Activated CD8-positive, alpha-beta T cell treated with anti-CD3 and anti-CD28 coated beads, Interleukin-2, amount 10 ng/mL, durations not matched to agents 7 days and 5 days (primary cell): ENCODE measurements around the gene GKN2. TPM values are rescaled to one million over a fixed set of nuclear protein-coding genes. Genes with fewer than 3 reads are reported as not detected.

Experiments used
- ATAC-seq: fragments of 150-1000 bp; cut with Tn5 transposase; one replicate; pipeline ENCODE4 v1.10.0; 2021; ENCODE audit warnings: moderate library complexity
- CTCF ChIA-PET: fragments of 350-600 bp; sonication (Branson Sonifier 250); formaldehyde crosslinking; loops from one replicate; lab custom pipeline; 2021; ENCODE audit warnings: antibody characterized with exemption; lab: Charles Lee
- POLR2A ChIA-PET: fragments of 350-600 bp; sonication (Branson Sonifier 250); formaldehyde crosslinking; loops from one replicate; lab custom pipeline; 2021; ENCODE audit warnings: antibody characterized with exemption; lab: Charles Lee
- DNase-seq: peaks from one replicate; pipeline ENCODE4 v3.0.0-alpha.2; 2020
- H3K27ac Mint-ChIP-seq: one replicate; pipeline ENCODE4 v1.8.0; 2021; ENCODE audit warnings: mild to moderate bottlenecking, mixed read lengths
- H3K27me3 Mint-ChIP-seq: one replicate; pipeline ENCODE4 v1.8.0; 2021; ENCODE audit warnings: low read depth, mixed read lengths
- H3K36me3 Mint-ChIP-seq: one replicate; pipeline ENCODE4 v1.8.0; 2021; ENCODE audit warnings: low read depth, mixed read lengths
- H3K4me1 Mint-ChIP-seq: one replicate; pipeline ENCODE4 v1.8.0; 2021; ENCODE audit warnings: low read depth, mixed read lengths
- H3K4me3 Mint-ChIP-seq: one replicate; pipeline ENCODE4 v1.8.0; 2021; ENCODE audit warnings: mild to moderate bottlenecking, mixed read lengths
- H3K9me3 Mint-ChIP-seq: one replicate; pipeline ENCODE4 v1.8.0; 2022; ENCODE audit warnings: mixed read lengths; ENCODE audit not compliant: insufficient read depth
- total RNA-seq, 2 experiments: library from RNA; stranded (reverse); gene quantifications; one replicate each; pipeline ENCODE4 v1.2.3, GENCODE V29; 2021

GKN2 gene
- total RNA-seq, 2 experiments from 2014 or later = not detected

DNA sequence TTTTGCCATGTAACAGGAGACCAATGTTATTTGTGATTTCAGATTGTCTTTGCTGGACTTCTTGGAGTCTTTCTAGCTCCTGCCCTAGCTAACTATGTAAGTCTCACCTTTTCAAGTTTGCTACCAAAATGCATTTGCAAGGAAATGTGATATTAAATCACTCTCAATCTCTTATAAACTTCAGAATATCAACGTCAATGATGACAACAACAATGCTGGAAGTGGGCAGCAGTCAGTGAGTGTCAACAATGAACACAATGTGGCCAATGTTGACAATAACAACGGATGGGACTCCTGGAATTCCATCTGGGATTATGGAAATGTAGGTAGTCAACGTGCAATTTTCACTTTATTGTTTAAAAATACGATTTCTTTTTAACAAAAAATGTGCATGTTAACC, 24.8 kb upstream of the GKN2 start:
- Mint-ChIP-seq H3K4me1 (peaks cover 3% of the 10 kb centered on the region), H3K4me3 (no peak overlapping the region), H3K36me3 (no peaks in the 10 kb centered on the region), H3K9me3 (no peaks in the 10 kb centered on the region), H3K27me3 (peaks cover 49% of the 10 kb centered on the region), H3K27ac (no peak overlapping the region)
- ChIA-PET POLR2A (no interaction called here), CTCF (no interaction called here)
- DNase-seq (no peak), ATAC-seq (no peak)

DNA sequence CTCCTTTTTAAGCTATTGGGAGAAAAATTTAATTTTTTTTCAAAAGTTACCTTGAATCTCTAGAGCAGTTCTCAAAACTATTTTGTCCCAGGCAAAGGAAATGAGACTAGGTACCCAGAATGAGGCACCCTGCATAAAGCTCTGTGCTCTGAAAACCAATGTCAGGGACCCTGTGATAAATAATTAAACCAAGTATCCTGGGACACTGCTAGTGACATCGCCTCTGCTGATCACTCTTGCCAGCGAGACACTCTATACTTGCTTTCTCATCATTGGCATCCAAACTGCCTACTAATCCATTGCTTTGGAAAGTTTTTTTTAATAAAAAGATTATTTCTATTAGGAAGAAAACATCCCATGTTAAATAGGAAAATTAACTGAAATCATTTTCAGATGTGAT, 23.2 kb upstream of the GKN2 start:
- Mint-ChIP-seq H3K9me3 (no peaks in the 10 kb centered on the region), H3K4me3 (no peak overlapping the region), H3K27ac (no peak overlapping the region), H3K4me1 (peaks cover 3% of the 10 kb centered on the region), H3K27me3 (peaks cover 44% of the 10 kb centered on the region), H3K36me3 (no peaks in the 10 kb centered on the region)
- POLR2A ChIA-PET = interaction anchor here (0.5 kb wide), 1 partner anchor 21 kb away, joined by 6 read pairs; no protein-coding TSS in a partner anchor
- DNase-seq (no peak), ATAC-seq (no peak)
- CTCF ChIA-PET = interaction anchor here (1.2 to 1.3 kb wide), 2 partner anchors 32 to 37 kb away, joined by 3 to 4 read pairs; no protein-coding TSS in a partner anchor

DNA sequence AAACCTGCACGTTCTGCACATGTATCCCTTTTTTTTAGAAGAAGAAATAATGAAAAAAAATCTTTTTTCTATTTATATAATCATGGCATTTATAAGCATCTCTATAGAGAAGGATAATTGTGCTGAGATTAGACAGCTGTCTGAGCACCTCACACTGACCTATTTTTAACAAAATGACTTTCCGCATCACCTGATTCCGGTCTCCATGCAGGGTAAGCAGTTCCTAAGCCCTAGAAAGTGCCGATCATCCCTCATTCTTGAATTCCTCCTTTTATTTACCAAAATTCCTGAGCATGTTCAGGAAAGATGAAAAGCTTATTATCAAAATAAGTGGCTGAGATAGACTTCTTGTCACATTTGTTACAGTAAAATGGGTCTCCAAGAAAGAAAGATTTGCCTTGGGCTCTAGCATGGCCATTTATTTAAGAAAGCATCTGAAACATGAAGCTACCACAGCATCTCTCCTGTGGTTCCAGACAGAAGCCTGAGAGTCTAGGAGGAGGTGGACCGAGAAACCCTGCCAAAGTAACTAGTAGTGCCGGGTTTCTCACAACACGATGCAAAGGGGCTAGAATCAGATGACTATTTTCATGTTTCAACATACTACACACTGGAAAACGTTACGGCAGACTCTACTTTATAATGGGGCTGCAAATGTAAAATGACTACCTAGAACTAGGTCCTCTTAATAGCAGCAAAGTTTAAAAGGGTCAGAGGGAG, 22.4 kb upstream of the GKN2 start:
- Mint-ChIP-seq H3K4me1 (peaks cover 3% of the 10 kb centered on the region), H3K36me3 (no peaks in the 10 kb centered on the region), H3K27me3 (peaks cover 41% of the 10 kb centered on the region), H3K4me3 (no peak overlapping the region), H3K27ac (no peak overlapping the region), H3K9me3 (no peaks in the 10 kb centered on the region)
- CTCF ChIA-PET = interaction anchor here (1.2 to 1.3 kb wide), 3 partner anchors 31 to 37 kb away, joined by 3 to 4 read pairs (median 3); no protein-coding TSS in a partner anchor
- POLR2A ChIA-PET = interaction anchor here (0.5 kb wide), 1 partner anchor 21 kb away, joined by 6 read pairs; no protein-coding TSS in a partner anchor
- ATAC-seq (no peak), DNase-seq (no peak)

DNA sequence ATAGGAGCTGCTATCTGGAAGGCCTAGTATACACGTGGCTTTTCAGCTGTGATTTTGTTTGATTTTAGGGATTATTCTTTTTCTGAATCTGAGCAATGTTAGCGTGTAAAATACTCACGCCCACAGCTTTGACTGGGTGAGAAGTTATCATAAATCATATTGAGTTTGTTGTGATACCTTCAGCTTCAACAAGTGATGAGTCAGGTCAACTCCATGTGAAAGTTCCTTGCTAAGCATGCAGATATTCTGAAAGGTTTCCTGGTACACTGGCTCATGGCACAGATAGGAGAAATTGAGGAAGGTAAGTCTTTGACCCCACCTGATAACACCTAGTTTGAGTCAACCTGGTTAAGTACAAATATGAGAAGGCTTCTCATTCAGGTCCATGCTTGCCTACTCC, 21.6 kb upstream of the GKN2 start, which contains the start of gene GKN1:
GKN1 (plus strand) TSS at position 386 of the 400 bp plus-strand sequence. CDS start 42 bp downstream, outside the sequence.
- H3K4me3 Mint-ChIP-seq = no peak within 1 kb of the TSS
- DNase-seq (no peak), ATAC-seq (no peak)
- peaks cover 36% of the 10 kb centered on the region for H3K27me3 Mint-ChIP-seq
- ChIA-PET POLR2A (no interaction called here), CTCF (interaction anchor here (0.7 to 1.2 kb wide), 2 partner anchors 31 to 387 kb away, joined by 3 read pairs; no protein-coding TSS in a partner anchor)
- H3K27ac Mint-ChIP-seq = no peak within 1 kb of the TSS
- peaks cover 3% of the 10 kb centered on the region for H3K4me1 Mint-ChIP-seq
- H3K36me3 Mint-ChIP-seq = no peaks in the 10 kb centered on the region
- no peaks in the 10 kb centered on the region for H3K9me3 Mint-ChIP-seq

DNA sequence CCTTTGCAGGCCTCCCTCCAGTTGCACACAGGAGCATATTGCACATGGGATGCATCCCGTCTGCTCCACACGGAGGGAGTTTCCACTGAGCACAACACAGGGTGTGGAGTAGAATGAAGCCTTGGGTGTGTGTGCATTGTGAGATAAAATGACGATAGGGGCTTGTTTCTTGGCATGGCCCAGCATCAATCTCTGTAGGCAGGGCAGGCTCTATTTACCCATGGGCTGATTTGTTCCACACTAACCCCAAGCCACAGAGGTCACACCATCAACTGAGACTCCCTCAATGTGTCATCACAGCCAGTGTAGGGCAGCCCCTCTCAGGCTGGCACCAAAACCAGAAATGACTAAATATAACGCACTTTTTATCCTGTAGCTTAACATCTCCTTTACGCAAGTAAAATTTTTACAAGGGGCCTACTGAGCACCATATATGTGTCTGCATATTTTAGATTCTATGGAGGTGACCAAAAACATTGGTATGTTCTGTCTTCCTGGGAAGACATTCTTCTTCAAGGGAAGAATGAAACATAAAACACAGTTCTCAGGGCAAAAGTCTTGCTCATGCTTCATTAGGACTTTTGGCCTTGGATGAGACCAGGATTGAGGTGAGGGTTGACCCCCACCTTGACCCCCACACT, 19.0 kb upstream of the GKN2 start:
- no peak overlapping the region for H3K4me3 Mint-ChIP-seq
- no peaks in the 10 kb centered on the region for H3K4me1 Mint-ChIP-seq
- CTCF ChIA-PET = no interaction called here
- no peak for ATAC-seq
- DNase-seq = no peak
- H3K27ac Mint-ChIP-seq = no peak overlapping the region
- H3K36me3 Mint-ChIP-seq = no peaks in the 10 kb centered on the region
- POLR2A ChIA-PET = no interaction called here
- H3K9me3 Mint-ChIP-seq = no peaks in the 10 kb centered on the region
- H3K27me3 Mint-ChIP-seq = peaks cover 29% of the 10 kb centered on the region

DNA sequence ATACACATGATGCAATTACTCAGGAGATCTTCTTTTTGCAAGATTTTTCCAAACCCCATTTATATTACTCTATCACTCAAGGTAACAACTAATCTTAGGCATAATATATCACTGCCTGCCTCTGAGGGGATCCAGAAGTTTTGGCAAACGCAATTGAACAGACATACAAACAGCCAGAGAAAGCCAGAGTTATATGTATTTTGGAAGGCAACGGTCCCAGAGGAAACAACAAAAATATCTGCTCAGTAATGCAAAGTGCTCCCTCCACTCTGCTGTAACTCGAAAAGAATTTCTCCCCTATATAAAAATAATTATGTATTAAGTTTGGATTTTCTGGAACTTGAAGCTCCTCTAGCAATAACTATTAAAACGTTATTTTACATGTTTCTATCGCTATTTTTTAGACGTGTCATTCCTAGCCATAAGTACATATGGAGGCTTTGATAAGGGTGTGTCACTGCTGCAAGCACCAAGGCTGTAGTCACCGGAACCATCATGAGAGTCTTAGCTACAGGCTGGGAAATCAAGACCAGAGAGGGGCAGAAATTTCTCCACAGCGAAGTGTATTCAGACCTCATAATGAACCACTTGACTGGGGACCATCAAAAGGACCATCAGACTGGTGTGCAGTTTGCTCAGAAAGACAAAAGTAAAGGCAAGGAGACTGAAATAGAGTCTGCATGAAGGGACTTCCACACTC, 18.0 kb upstream of the GKN2 start:
- Mint-ChIP-seq H3K36me3 (no peaks in the 10 kb centered on the region), H3K27me3 (peaks cover 30% of the 10 kb centered on the region), H3K27ac (no peak overlapping the region), H3K4me3 (no peak overlapping the region), H3K4me1 (no peaks in the 10 kb centered on the region), H3K9me3 (no peaks in the 10 kb centered on the region)
- ATAC-seq (no peak), DNase-seq (no peak)
- CTCF ChIA-PET = no interaction called here
- POLR2A ChIA-PET = no interaction called here

DNA sequence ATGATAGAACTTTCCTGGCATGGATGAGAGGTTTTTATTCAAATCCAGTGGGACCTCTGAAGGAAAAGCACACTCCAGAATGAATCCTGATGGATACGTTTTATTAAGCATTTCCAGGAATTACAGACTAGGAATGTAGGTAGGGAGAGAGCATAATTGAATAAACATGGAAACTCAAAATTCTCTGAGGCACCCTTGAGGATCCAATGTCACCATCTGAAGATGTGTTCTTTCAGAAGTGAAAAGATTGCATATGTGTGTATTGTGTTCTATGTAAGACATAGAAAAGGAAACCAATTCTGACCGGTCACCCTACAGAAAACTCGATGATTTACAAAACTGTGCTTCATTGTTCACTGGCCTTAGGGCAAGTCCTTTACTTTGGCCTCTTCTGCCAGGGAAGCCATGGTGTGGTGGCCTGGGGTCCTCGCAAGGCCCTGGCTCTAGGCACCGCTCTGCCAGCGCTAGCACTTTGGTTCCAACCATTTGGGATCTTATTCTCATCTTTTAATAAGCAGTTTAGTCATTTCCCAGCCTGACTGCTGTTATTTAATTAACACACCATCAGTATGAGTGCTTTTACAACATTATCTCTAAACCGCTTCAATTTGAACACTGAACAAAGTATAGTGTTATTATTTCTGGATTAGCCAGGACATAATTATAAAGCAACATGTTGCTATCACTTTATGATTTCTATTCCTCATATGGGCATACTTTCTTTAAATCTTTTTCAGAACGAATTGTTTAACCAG, 17.2 kb upstream of the GKN2 start:
- no peak for ATAC-seq
- H3K4me1 Mint-ChIP-seq = no peaks in the 10 kb centered on the region

DNA sequence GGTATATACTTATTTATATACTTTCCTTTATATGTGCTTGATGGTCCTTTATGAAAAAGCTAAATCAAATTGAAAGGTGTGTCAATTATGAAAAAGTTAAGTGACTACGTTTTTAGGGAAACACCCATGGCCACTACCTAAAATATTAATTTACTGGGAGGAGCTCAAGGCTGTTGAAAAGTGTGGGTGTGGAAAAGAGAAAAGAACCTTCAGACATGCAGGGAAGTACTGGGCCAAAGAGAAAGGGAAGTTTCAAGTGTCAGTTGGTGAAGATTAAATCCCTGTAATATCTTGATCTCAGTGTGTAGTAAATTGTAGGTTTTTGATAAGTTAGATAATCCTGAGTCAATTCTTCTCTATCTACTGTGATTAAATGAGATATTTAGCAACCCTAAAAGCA, 15.5 kb upstream of the GKN2 start:
- CTCF ChIA-PET = interaction anchor here (1.0 to 1.3 kb wide), 2 partner anchors 25 to 43 kb away, joined by 3 read pairs; no protein-coding TSS in a partner anchor

More for the DNA sequence above, 17.2 kb upstream of the GKN2 start:
- H3K27me3 Mint-ChIP-seq = peaks cover 25% of the 10 kb centered on the region
- no peak overlapping the region for H3K27ac Mint-ChIP-seq
- no peaks in the 10 kb centered on the region for H3K36me3 Mint-ChIP-seq
- no peak overlapping the region for H3K4me3 Mint-ChIP-seq
- no peak for DNase-seq
- no peaks in the 10 kb centered on the region for H3K9me3 Mint-ChIP-seq
- ChIA-PET POLR2A (no interaction called here), CTCF (no interaction called here)

DNA sequence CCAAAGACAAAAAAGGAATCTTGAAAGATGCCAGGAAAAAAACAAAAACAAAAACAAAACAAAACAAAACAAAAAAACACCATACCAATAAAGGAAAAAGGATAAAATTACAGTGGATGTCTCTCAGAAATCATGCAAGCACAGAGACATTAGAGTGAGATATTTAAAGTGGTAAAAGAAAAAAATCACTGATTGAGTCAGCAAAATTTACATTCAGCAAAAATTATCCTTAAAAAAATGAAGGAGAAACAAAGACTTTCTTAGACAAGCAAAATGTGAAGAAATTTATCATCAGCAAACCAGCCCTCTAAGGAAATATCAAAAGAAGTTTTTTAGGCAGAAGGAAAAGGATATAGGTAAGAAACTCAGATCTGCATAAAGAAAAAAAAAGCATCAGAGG, 11.6 kb upstream of the GKN2 start:
- H3K9me3 Mint-ChIP-seq = no peaks in the 10 kb centered on the region
- no peak overlapping the region for H3K4me3 Mint-ChIP-seq
- ChIA-PET CTCF (no interaction called here), POLR2A (no interaction called here)
- H3K4me1 Mint-ChIP-seq = no peaks in the 10 kb centered on the region
- no peaks in the 10 kb centered on the region for H3K36me3 Mint-ChIP-seq
- H3K27me3 Mint-ChIP-seq = peaks cover 26% of the 10 kb centered on the region
- DNase-seq (no peak), ATAC-seq (no peak)
- no peak overlapping the region for H3K27ac Mint-ChIP-seq

More for the DNA sequence above, 15.5 kb upstream of the GKN2 start:
- Mint-ChIP-seq H3K27me3 (peaks cover 27% of the 10 kb centered on the region), H3K36me3 (no peaks in the 10 kb centered on the region), H3K27ac (no peak overlapping the region), H3K9me3 (no peaks in the 10 kb centered on the region), H3K4me1 (no peaks in the 10 kb centered on the region), H3K4me3 (no peak overlapping the region)
- ATAC-seq = no peak
- POLR2A ChIA-PET = no interaction called here
- DNase-seq = no peak

DNA sequence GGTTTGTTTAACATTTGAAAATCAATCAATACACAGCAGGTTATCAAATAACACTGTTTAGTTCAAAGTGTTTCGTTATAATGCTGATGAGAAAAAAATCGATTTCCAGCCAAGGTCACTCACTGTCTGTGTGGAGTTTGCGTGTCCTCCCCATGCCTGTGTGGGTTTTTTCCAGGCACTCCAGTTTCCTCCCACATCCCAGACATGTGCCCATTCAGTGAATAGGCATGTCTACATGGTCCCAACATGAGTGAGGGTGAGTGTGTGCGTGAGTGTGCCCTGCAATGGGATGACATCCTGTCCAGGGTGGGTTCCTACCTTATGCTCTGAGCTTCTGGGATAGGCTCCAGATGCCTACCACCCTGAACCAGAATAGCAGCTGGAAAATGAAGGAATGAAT, 8.7 kb upstream of the GKN2 start:
- H3K36me3 Mint-ChIP-seq = no peaks in the 10 kb centered on the region
- POLR2A ChIA-PET = no interaction called here
- no peak overlapping the region for H3K27ac Mint-ChIP-seq
- H3K27me3 Mint-ChIP-seq = peaks cover 21% of the 10 kb centered on the region
- H3K4me1 Mint-ChIP-seq = no peaks in the 10 kb centered on the region
- H3K4me3 Mint-ChIP-seq = no peak overlapping the region
- DNase-seq = no peak
- H3K9me3 Mint-ChIP-seq = no peaks in the 10 kb centered on the region
- CTCF ChIA-PET = no interaction called here
- no peak for ATAC-seq

DNA sequence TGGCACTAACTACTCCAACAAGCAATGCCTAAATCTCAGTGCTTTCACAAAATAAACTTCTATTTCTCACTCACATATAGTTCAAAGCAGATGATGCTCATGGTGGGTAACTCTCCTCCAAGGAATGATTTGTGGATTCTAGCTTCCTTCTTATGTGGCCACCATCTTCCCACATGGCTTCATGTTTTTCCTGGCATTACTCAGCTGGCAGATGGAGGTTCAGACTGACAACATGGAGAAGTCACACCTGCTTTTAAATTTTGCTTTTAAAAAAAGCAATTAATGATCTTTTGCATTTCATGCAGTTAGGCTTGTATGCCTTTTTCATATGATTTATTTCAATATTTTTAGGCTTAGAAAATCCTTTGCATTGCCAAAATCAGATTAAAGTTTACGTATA, 6.3 kb upstream of the GKN2 start:
- ChIA-PET CTCF (interaction anchor here (0.7 to 1.1 kb wide), 2 partner anchors 15 to 48 kb away, joined by 3 to 5 read pairs; no protein-coding TSS in a partner anchor), POLR2A (no interaction called here)
- ATAC-seq (no peak), DNase-seq (no peak)
- Mint-ChIP-seq H3K27me3 (peaks cover 15% of the 10 kb centered on the region), H3K9me3 (no peaks in the 10 kb centered on the region), H3K4me3 (no peak overlapping the region), H3K27ac (no peak overlapping the region), H3K4me1 (no peaks in the 10 kb centered on the region), H3K36me3 (no peaks in the 10 kb centered on the region)
